Activated naive CD8-positive, alpha-beta T cell treated with anti-CD3 and anti-CD28 coated beads, Interleukin-2, amount 50 U/mL, for 16 hours (primary cell): ENCODE measurements around the gene PPP1R12B.
"Not testable (repeated sequence)": the region's sequence is repeated elsewhere in the genome, so short reads cannot be mapped to it uniquely, and the experiment has no call there.

Experiments used
- DNase-seq: peaks from one replicate; pipeline ENCODE4 v3.0.0-alpha.2; 2020; ENCODE audit warnings: low read depth, low spot score

PPP1R12B gene

DNA sequence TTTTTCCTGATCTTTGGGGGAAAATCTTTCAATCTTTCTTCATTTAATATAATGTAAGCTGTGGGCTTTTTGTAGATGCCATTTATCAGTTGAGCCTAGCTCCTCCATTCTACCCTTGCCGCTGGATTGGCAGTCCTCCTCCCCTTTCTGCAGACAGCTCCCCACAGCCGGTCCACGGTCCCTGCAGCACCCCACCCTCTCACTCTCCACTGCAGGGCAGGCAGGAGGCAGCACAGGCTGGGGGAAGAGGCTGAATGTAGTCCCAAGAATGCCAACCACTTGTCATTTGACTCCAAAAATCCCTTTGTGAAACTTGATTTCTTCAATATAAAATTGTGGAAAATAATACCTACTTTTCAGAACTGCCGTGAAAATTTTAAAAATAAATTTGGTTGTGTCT, 265.1 kb downstream of the PPP1R12B start:
- DNase-seq: no peak

GRCh38 chr1:202614363-202615207, 266.1 kb downstream of the PPP1R12B start:
- DNase-seq: not testable (repeated sequence)

- DNase-seq: not testable (repeated sequence)
Observed at GRCh38 chr1:202615208-202615500, 266.7 kb downstream of the PPP1R12B start.

- no peak for DNase-seq
Observed at GRCh38 chr1:202615501-202616354, 267.2 kb downstream of the PPP1R12B start.

- no peak for DNase-seq
Observed at GRCh38 chr1:202616355-202616915, 267.9 kb downstream of the PPP1R12B start.

- not testable (repeated sequence) for DNase-seq
Observed at GRCh38 chr1:202619012-202619411, 270.5 kb downstream of the PPP1R12B start.

DNA sequence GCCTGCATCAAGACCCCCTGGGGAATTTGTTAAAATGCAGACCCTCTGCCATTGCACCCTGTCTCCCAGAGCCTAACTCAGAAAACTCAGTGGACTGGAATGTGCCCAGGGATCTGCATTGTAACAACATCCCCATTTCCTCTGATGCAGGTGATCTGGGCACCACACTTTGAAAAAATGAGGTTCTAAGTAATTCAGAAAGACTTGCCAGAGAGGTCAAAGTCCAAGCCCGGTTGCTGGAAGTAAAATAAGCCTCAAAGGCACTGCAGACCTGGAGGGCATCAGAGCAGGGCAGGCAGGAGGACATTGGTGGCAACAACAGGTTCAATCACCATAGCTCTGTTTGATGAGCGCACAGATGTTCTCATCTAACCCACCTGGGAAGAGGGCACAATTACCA, 271.0 kb downstream of the PPP1R12B start:
- no peak for DNase-seq

DNA sequence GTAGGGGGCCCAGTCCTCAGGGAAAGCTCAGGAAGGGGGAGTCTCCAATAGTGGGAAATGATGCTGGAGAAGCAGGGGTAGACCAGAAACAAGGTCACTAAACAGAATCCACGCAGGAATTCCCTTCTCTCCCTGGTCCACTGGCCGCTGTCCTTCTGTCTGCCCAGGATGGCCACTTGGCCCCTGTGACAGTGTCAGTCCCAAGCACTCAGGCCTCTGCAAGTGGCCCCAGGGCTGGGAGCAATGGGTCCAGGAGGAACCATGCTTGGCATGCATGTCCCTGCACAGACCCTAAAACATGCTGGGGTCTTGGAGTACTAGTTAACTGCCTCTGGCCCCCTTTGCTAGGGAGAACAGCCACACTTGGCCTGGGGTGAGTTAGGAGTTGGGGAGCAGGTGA, 271.5 kb downstream of the PPP1R12B start:
- DNase-seq: not testable (repeated sequence)

DNA sequence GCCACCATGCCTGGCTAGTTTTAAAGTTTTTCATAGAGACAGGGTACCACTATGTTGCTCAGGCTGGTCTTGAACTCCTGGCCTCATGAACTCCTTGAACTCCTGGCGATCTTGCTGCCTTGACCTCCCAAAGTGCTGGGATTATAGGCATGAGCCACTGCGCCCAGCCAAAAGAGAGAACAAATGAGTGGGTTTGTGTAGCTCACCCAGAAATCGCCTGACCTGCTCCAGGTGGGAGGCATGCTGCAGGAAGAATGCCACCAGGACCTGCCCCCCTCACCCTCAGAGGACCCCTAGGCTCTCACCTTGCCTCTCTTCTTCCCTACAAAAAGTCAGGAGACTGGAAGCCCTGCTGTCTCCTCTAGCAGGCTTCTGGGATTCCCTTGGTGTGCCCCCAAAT, 272.9 kb downstream of the PPP1R12B start:
- DNase-seq: no peak

GRCh38 chr1:202622388-202622787, 273.9 kb downstream of the PPP1R12B start:
- no peak for DNase-seq

- DNase-seq: no peak
Observed at GRCh38 chr1:202623075-202623474, 274.6 kb downstream of the PPP1R12B start.

- not testable (repeated sequence) for DNase-seq
Observed at GRCh38 chr1:202623476-202623875, 275.0 kb downstream of the PPP1R12B start.

DNA sequence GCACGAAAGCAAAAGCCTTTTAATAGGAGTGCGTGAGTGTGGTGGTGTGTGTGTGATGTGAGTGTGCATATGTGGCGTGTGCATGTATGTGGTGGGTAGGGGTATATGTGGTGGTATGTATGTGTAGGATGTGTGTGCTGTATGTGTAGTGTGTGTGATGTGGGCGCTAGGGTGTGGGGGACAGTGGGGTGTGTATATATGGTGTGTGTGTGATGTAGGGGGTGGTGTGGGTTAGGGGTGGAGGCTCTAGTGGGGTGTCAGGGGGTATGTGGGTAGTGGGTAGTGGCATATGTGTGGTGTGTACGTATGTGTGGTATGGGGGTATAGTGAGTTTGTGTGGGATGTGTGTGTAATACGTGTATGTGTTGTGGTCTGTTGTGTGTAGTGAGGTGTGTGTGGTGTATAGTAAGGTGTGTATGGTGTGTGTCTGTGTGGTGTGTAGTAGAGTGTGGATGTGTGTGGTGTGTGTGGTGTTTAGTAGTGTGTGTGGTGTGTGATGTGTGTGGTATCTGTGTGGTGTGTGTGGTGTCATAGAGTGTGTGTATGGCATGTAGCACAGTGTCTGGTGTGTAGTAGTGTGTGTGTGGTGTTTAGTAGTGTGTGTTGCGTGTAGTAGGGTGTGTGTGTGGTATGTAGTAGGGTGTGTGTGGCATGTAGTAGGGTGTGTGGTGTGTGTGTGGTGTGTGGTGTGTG, 275.7 kb downstream of the PPP1R12B start:
- DNase-seq: no peak

- DNase-seq: no peak
Observed at GRCh38 chr1:202624781-202625108, 276.2 kb downstream of the PPP1R12B start.

GRCh38 chr1:202625416-202626360, 277.2 kb downstream of the PPP1R12B start:
- DNase-seq: no peak

- DNase-seq: not testable (repeated sequence)
Observed at GRCh38 chr1:202627036-202627435, 278.5 kb downstream of the PPP1R12B start.

DNA sequence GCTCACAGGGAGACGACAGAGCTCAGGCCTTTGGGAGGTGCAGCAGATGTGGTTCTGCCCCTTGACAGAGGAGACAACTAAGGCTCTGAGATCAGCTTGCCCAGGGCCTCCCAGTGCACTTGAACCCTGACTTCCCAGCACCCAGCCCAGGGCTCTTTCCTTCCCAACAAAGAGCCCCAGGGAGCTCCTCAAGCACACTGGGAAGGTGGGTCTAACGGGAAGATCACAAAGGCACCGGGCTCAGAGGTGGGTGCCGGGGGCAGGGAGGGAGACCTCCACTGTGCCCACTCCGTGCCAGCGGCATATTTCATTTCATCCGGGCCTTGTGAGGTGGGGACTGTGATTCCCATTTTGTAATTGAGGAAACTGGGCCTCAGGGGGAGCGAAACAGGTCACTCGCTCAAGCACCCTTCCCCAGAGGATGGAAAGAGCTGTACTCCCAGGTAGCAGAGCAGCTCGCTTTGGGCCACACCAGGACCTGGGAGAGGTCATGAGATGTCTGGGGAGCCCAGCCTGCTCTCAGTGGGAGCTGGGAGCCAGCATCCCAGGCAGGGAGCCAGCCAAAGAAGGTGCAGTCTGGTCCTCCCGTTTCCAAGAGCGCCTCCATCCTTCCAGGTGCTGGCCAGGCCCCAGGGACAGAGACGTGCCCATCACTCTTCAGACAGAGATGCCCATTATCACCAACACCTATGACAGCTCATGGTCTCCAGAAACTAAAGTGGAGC, 279.5 kb downstream of the PPP1R12B start:
- DNase-seq: no peak

- no peak for DNase-seq
Observed at GRCh38 chr1:202628646-202629215, 280.2 kb downstream of the PPP1R12B start.

- not testable (repeated sequence) for DNase-seq
Observed at GRCh38 chr1:202629257-202629811, 280.8 kb downstream of the PPP1R12B start.
